Gastroesophageal sphincter (tissue), 4 donors: ENCODE data around the gene SLC25A42. TPM values are rescaled to one million over a fixed set of nuclear protein-coding genes. Genes with fewer than 3 reads are reported as not detected.

Experiments used
- ATAC-seq: fragments of 150-250 bp; one replicate; pipeline ENCODE4 v1.9.1; 2016; ENCODE audit warnings: mild to moderate bottlenecking, moderate library complexity
- H3K27ac ChIP-seq, 4 donors: fragments of 200-600 bp; sonication (generic) in 3 of 4; 1 replicate in 3 of 4; 2 replicates in 1 of 4; pipeline ENCODE4 v1.5.1; 2016 to 2019
- H3K27me3 ChIP-seq: fragments of 200-600 bp; sonication (generic); one replicate; pipeline ENCODE4 v1.5.1; 2019
- H3K36me3 ChIP-seq, 2 donors: fragments of 200-600 bp; sonication (generic); one replicate each; pipeline ENCODE4 v1.5.1; 2019; ENCODE audit warnings: control low read depth in 1 of 2
- H3K4me1 ChIP-seq, 3 donors: fragments of 200-600 bp; sonication (generic); 1 replicate in 2 of 3; 2 replicates in 1 of 3; pipeline ENCODE4 v1.5.1; 2016 to 2019; ENCODE audit warnings: control low read depth in 2 of 3
- H3K4me3 ChIP-seq, 2 donors: fragments of 200-600 bp; sonication (generic); one replicate each; pipeline ENCODE4 v1.5.1; 2019; ENCODE audit warnings: mild to moderate bottlenecking in 1 of 2, moderate library complexity in 1 of 2
- H3K9me3 ChIP-seq, 3 donors: fragments of 200-600 bp; sonication (generic); one replicate each; pipeline ENCODE4 v1.5.1; 2017 to 2019; ENCODE audit warnings: control low read depth in 2 of 3
- EP300 ChIP-seq: sonication (generic); formaldehyde crosslinking; IDR thresholded peaks from one replicate; pipeline ENCODE4 v1.6.1; 2017; ENCODE audit warnings: antibody characterized with exemption, mild to moderate bottlenecking
- POLR2A ChIP-seq, 2 donors: fragments of 450-650 bp; IDR thresholded peaks; one replicate each; pipeline ENCODE4 v1.6.1; 2017; ENCODE audit warnings: antibody characterized with exemption in 2 of 2, mild to moderate bottlenecking in 2 of 2, moderate library complexity in 1 of 2
- POLR2AphosphoS5 ChIP-seq: sonication (generic); formaldehyde crosslinking; IDR thresholded peaks from one replicate; pipeline ENCODE4 v1.6.1; 2017; ENCODE audit warnings: antibody characterized with exemption
- WGBS, 2 donors: methylation state at CpG; one replicate each; pipeline ENCODE4 v1.1.5; 2018; ENCODE audit warnings: low coverage in 1 of 2; 5-methylcytosine and 5-hydroxymethylcytosine counted together
- total RNA-seq, 4 donors: library from RNA; depleted of rRNA; stranded (reverse); fragments of >200 nt; gene quantifications; one replicate each; pipeline ENCODE4 v1.1.0, GENCODE V29; 2016
- TF ChIP-seq, protein P1 (sequence below), 4 experiments: fragments of 200-600 bp in 2 of 4; fragments of 450-650 bp in 2 of 4; sonication (generic) in 1 of 4; IDR thresholded peaks; one replicate each; pipeline ENCODE4 v1.5.1; 2017 to 2019; ENCODE audit warnings: antibody characterized with exemption in 4 of 4, mild to moderate bottlenecking in 2 of 4, moderate library complexity in 2 of 4

SLC25A42 gene
- total RNA-seq, 4 donors from 2014 or later: 8.8 to 16.0 (median 12.9) TPM

GRCh38 chr19:19157808-19158207, 94.0 kb downstream of the SLC25A42 start:
- no peaks in the 10 kb centered on the region for H3K9me3 ChIP-seq
- H3K27ac ChIP-seq: no peak overlapping the region
- no peaks in the 10 kb centered on the region for H3K4me1 ChIP-seq
- ATAC-seq: no peak
- WGBS, 2 donors: 76 to 83% methylated on average over 3 to 6 of the region's 6 CpGs
- TF ChIP-seq, protein P1, sequence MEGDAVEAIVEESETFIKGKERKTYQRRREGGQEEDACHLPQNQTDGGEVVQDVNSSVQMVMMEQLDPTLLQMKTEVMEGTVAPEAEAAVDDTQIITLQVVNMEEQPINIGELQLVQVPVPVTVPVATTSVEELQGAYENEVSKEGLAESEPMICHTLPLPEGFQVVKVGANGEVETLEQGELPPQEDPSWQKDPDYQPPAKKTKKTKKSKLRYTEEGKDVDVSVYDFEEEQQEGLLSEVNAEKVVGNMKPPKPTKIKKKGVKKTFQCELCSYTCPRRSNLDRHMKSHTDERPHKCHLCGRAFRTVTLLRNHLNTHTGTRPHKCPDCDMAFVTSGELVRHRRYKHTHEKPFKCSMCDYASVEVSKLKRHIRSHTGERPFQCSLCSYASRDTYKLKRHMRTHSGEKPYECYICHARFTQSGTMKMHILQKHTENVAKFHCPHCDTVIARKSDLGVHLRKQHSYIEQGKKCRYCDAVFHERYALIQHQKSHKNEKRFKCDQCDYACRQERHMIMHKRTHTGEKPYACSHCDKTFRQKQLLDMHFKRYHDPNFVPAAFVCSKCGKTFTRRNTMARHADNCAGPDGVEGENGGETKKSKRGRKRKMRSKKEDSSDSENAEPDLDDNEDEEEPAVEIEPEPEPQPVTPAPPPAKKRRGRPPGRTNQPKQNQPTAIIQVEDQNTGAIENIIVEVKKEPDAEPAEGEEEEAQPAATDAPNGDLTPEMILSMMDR (IDR thresholded peaks at IDR 0.05): no peak
- TF ChIP-seq EP300 (no peak), POLR2A (IDR thresholded peaks at IDR 0.05) (no peak), POLR2AphosphoS5 (no peak)
- H3K36me3 ChIP-seq: peaks cover 0 to 21% of the 10 kb centered on the region in 2 donors
- no peak overlapping the region for H3K4me3 ChIP-seq
- no peaks in the 10 kb centered on the region for H3K27me3 ChIP-seq

GRCh38 chr19:19159534-19159933, 95.7 kb downstream of the SLC25A42 start:
- H3K4me3 ChIP-seq: no peak overlapping the region
- ATAC-seq: no peak
- H3K36me3 ChIP-seq: peaks cover 0 to 21% of the 10 kb centered on the region in 2 donors
- no peaks in the 10 kb centered on the region for H3K9me3 ChIP-seq
- WGBS, 2 donors: 76 to 100% methylated on average over 2 to 4 of the region's 4 CpGs
- H3K27me3 ChIP-seq: no peaks in the 10 kb centered on the region
- H3K4me1 ChIP-seq: no peaks in the 10 kb centered on the region
- TF ChIP-seq POLR2AphosphoS5 (no peak), EP300 (no peak), POLR2A (IDR thresholded peaks at IDR 0.05) (no peak)
- TF ChIP-seq, protein P1 (IDR thresholded peaks at IDR 0.05): no peak
- H3K27ac ChIP-seq: no peak overlapping the region

DNA sequence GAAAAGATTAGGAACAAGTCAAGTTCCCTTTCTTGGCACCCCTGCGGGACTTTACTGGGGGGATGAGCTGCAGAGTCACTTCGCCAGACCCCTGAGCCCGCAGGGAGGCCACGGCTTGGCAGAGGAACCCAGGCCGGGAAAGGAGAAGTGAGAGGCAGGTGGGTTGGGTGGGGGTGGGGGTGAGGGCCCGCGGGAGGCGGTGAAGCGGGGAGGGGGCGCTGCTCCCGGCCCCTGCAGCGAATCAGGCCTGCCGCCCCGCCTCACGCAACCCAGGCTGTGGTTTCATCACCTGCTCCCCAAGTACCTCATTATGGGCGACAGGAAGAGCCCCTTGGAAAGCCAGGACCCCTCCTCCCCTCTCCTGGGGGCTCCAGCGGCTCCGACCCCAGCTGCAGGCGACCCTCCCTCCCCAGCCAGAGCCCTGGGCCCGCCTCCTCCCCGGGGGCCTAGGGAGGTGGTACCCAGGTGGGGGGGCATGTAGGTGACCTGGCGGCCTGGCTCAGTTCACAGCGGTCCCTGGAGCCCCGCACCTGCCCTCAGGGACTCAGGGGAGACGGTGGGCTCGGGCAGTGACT, 96.8 kb downstream of the SLC25A42 start:
- ATAC-seq: no peak
- no peak overlapping the region for H3K27ac ChIP-seq
- no peaks in the 10 kb centered on the region for H3K4me1 ChIP-seq
- 80% methylated on average over 1 of the region's 26 CpGs; no CpG with 5 or more reads in 1 of the 2 donors for WGBS, 2 donors
- no peak overlapping the region for H3K4me3 ChIP-seq
- no peaks in the 10 kb centered on the region for H3K9me3 ChIP-seq
- H3K36me3 ChIP-seq: peaks cover 0 to 19% of the 10 kb centered on the region in 2 donors
- no peak for TF ChIP-seq POLR2A (IDR thresholded peaks at IDR 0.05)
- no peaks in the 10 kb centered on the region for H3K27me3 ChIP-seq

DNA sequence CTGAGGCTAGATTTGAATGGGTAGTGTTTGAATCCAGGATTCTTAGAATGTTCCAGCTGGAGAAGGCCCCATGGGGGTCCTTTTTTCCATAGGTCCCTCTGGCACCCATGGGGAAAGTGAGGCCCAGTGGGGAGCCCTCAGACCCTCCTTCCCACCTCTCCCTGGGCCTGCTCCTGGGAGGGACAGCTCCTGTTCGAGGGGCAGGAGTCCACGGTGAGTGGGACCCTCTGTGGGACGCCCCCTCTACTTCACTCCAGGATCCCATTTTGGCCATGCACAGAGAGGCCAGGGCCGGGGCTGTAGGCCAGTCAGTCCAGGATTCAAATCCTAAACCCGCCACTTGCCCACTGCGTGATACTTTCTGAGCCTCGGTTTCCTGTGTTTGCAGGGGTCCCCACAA, 98.7 kb downstream of the SLC25A42 start:
- H3K4me3 ChIP-seq: no peak overlapping the region
- ATAC-seq: no peak
- H3K9me3 ChIP-seq: no peaks in the 10 kb centered on the region
- H3K4me1 ChIP-seq: no peaks in the 10 kb centered on the region
- no peaks in the 10 kb centered on the region for H3K27me3 ChIP-seq
- TF ChIP-seq, protein P1 (IDR thresholded peaks at IDR 0.05): no peak
- TF ChIP-seq EP300 (no peak), POLR2AphosphoS5 (no peak), POLR2A (IDR thresholded peaks at IDR 0.05) (no peak)
- no peaks in the 10 kb centered on the region for H3K36me3 ChIP-seq
- 90 to 93% methylated on average over 2 to 3 of the region's 7 CpGs for WGBS, 2 donors
- H3K27ac ChIP-seq: no peak overlapping the region

Other genes with a start within 250 kb of the SLC25A42 start
- 10 to 100 TPM; 53.6 to 92.2 (median 59.9) TPM for gene UPF1, start 232.0 kb upstream of the SLC25A42 start, total RNA-seq
- gene CERS1, start 167.8 kb upstream of the SLC25A42 start, total RNA-seq: 1 to 10 TPM in 1 of 4 donors, under 1 TPM in 2, not detected in 1; 0.73 to 1.3 (median 0.81) TPM
- 100 to 1,000 TPM; 121 to 195 (median 152) TPM for gene COPE, start 144.6 kb upstream of the SLC25A42 start, total RNA-seq
- 10 to 100 TPM; 36.1 to 61.0 (median 46.9) TPM for gene DDX49, start 144.3 kb upstream of the SLC25A42 start, total RNA-seq
- 10 to 100 TPM; 22.7 to 48.5 (median 33.2) TPM for gene HOMER3, start 122.8 kb upstream of the SLC25A42 start, total RNA-seq
- gene SUGP2, start 30.5 kb upstream of the SLC25A42 start, total RNA-seq: 10 to 100 TPM; 18.6 to 57.4 (median 35.2) TPM
- gene ARMC6, start 30.4 kb upstream of the SLC25A42 start, total RNA-seq: 10 to 100 TPM; 15.9 to 24.0 (median 19.2) TPM
- 10 to 100 TPM; 16.7 to 24.5 (median 20.1) TPM for gene TMEM161A, start 74.5 kb downstream of the SLC25A42 start, total RNA-seq
- not detected for gene MEF2B, start 106.3 kb downstream of the SLC25A42 start, total RNA-seq
- 10 to 100 TPM in 3 of 4 donors, 1 to 10 TPM in 1; 9.4 to 28.8 (median 14.7) TPM for gene BORCS8, start 128.2 kb downstream of the SLC25A42 start, total RNA-seq
- 10 to 100 TPM; 36.2 to 46.6 (median 40.9) TPM for gene RFXANK, start 128.3 kb downstream of the SLC25A42 start, total RNA-seq
- gene NR2C2AP, start 139.4 kb downstream of the SLC25A42 start, total RNA-seq: 10 to 100 TPM; 14.0 to 21.4 (median 16.8) TPM
- under 1 TPM in 2 of 4 donors, not detected in 2; 0.19 to 0.31 TPM for gene NCAN, start 148.0 kb downstream of the SLC25A42 start, total RNA-seq
- gene TM6SF2, start 209.3 kb downstream of the SLC25A42 start, total RNA-seq: not detected